Measurements from ENCODE around the gene C5orf24.

Gene C5orf24

DNA sequence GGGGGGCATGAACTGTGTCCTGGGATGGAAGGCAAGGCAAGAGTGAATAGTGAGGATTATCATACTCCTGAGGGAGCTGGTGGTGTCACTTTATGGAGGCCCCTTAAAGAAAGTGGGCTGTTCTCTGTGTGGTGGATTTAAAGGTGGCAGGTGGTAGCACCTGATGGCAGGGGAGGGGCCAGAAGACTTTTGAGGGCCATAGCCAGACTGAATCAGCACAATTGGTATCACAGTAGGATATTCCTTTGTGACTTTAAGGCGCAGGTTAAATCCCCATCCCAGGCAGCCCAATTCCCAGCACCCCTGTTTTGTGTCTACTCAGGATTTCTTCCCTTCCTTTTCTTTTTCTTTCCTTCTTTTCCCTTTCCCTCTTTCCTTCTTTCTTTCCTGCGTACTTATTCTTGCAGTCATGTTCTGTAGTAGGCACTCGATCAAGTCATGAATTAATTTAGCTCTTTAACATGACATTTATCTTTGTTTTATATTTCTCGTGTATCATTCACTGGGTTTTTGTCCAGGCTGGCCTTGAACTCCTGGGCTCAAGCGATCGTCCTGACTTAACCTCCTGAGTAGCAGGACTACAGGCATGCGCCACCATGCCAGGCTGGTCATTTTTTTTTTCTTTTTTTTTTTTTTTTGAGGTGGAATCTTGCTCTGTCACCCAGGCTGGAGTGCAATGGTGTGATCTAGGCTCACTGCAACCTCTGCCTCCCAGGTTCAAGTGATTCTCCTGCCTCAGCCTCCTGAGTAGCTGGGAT lies 48.2 kb downstream of the C5orf24 start:
- DNase-seq (no peak), ATAC-seq (ENCODE audit: insufficient read depth, low read depth) (no peak)
- peaks cover 65% of the 10 kb centered on the region for H3K36me3 ChIP-seq (ENCODE audit: insufficient read depth, low read length)

DNA sequence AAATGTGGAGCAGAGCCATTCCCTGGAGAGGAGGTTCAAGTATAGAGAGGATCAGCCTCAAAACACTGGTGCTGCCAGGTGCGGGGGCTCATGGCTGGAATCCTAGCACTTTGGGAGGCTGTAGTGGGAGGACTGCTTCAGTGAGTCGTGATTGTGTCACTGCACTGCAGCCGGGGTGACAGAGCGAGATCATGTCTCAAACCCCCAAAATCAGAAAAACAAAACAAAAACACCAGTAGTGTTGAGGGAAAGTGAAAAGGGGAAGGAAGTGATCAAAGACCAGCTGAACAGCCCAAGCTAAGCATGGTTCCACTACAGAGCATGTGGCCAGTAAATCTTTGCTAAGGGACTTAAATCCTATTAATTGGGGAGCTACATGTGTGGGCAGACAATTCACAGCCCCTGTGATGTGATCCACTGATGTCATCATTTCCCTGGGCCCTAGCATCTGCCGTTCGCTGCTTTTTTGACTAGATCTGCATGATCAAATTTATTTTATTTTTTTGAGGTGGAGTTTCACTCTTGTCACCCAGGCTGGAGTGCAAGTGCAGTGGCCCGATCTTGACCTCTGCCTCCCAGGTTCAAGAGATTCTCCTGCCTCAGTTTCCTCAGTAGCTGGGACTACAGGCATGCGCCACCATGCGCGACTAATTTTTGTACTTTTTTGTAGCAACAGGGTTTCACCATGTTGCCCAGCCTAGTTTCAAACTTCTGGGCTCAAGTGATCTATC lies 56.5 kb downstream of the C5orf24 start:
- Histone ChIP-seq H3K9ac (ENCODE audit: low read depth, low read length) (no peak overlapping the region), H3K4me3 (ENCODE audit: low read depth in 1 of 2, low read length in 2 of 2) (no peak overlapping the region), H3K4me2 (ENCODE audit: insufficient read depth, low read length) (no peak overlapping the region)

More for the DNA sequence above, 48.2 kb downstream of the C5orf24 start:
- TF ChIP-seq, protein P1, sequence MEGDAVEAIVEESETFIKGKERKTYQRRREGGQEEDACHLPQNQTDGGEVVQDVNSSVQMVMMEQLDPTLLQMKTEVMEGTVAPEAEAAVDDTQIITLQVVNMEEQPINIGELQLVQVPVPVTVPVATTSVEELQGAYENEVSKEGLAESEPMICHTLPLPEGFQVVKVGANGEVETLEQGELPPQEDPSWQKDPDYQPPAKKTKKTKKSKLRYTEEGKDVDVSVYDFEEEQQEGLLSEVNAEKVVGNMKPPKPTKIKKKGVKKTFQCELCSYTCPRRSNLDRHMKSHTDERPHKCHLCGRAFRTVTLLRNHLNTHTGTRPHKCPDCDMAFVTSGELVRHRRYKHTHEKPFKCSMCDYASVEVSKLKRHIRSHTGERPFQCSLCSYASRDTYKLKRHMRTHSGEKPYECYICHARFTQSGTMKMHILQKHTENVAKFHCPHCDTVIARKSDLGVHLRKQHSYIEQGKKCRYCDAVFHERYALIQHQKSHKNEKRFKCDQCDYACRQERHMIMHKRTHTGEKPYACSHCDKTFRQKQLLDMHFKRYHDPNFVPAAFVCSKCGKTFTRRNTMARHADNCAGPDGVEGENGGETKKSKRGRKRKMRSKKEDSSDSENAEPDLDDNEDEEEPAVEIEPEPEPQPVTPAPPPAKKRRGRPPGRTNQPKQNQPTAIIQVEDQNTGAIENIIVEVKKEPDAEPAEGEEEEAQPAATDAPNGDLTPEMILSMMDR (IDR thresholded peaks at IDR 0.05; ENCODE audit: borderline replicate concordance, extremely low read depth, low read length, poor library complexity, severe bottlenecking) = no peak
- TF ChIP-seq EZH2 (IDR thresholded peaks at IDR 0.05; ENCODE audit: borderline replicate concordance, low read depth, low read length, severe bottlenecking) = no peak
- no peak overlapping the region for H3K4me2 ChIP-seq (ENCODE audit: insufficient read depth, low read length)
- peaks cover 1% of the 10 kb centered on the region; the same call in 1 of the 2 replicates for H4K20me1 ChIP-seq (ENCODE audit: insufficient read depth, low read length)
- no peaks in the 10 kb centered on the region for H3K9me3 ChIP-seq (ENCODE audit: insufficient read depth, low read length, severe bottlenecking)
- no peaks in the 10 kb centered on the region for H3K4me1 ChIP-seq (ENCODE audit: insufficient read depth, low read length)
- no peak overlapping the region for H3K4me3 ChIP-seq (ENCODE audit: low read depth in 1 of 2, low read length in 2 of 2)
- H2AFZ ChIP-seq (ENCODE audit: low read depth, low read length) = no peak overlapping the region
- H3K79me2 ChIP-seq (ENCODE audit: insufficient read depth, low read length) = peaks cover 34% of the 10 kb centered on the region
- H3K27ac ChIP-seq (ENCODE audit: low read length) = no peak overlapping the region
- H3K9ac ChIP-seq (ENCODE audit: low read depth, low read length) = no peak overlapping the region
- no peaks in the 10 kb centered on the region for H3K27me3 ChIP-seq (ENCODE audit: insufficient read depth, low read length, poor library complexity)

DNA sequence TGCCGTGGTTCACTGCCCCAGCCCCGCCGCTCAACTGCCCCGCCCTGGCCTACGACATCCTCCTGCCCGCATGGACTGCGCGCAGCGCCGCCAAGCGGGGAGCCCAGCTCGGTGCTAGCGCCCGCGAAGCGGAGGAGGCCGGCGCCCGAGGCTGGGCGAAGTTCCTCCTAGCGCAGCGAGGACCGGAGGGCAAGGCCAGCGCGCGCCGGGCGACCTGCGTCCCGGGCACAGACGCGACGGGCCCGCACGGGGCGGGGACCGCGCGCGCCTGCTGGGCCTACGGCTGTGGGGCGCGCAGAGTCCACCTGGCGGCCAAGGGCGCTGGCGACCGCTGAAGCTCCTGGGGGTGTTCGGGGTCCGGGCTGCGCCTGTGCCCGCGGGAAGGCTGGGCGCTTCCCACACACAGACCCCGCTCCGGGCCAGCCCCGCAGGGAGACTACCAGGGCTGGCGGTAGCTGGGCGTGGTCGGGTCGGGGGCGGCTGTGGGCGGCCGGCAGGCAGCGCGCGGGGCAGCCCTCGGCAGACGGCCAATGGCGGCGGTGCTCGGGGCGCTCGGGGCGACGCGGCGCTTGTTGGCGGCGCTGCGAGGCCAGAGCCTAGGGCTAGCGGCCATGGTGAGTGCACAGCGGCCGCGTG lies 59.0 kb downstream of the C5orf24 start, which contains the start of gene PCBD2:
TSS of gene PCBD2 (plus strand) at position 522 of the 636 bp plus-strand sequence. CDS start at position 531, 9 bp downstream.
- peaks cover 27% of the 10 kb centered on the region for H3K79me2 ChIP-seq (ENCODE audit: insufficient read depth, low read length)
- H2AFZ ChIP-seq (ENCODE audit: low read depth, low read length) = peak within 1 kb of the TSS; percentile 97
- TF ChIP-seq, protein P1 (IDR thresholded peaks at IDR 0.05; ENCODE audit: borderline replicate concordance, extremely low read depth, low read length, poor library complexity, severe bottlenecking) = peak; percentile 96
- TF ChIP-seq EZH2 (IDR thresholded peaks at IDR 0.05; ENCODE audit: borderline replicate concordance, low read depth, low read length, severe bottlenecking) = no peak
- no peaks in the 10 kb centered on the region for H4K20me1 ChIP-seq (ENCODE audit: insufficient read depth, low read length)
- H3K27me3 ChIP-seq (ENCODE audit: insufficient read depth, low read length, poor library complexity) = no peaks in the 10 kb centered on the region
- H3K4me2 ChIP-seq (ENCODE audit: insufficient read depth, low read length) = peak within 1 kb of the TSS; percentile 67
- peaks cover 27% of the 10 kb centered on the region for H3K4me1 ChIP-seq (ENCODE audit: insufficient read depth, low read length)
- no peaks in the 10 kb centered on the region for H3K9me3 ChIP-seq (ENCODE audit: insufficient read depth, low read length, severe bottlenecking)
- H3K4me3 ChIP-seq (ENCODE audit: low read depth in 1 of 2, low read length in 2 of 2) = peak within 1 kb of the TSS; percentile 73 to 75
- ATAC-seq (ENCODE audit: insufficient read depth, low read depth) = peak; percentile 87
- H3K36me3 ChIP-seq (ENCODE audit: insufficient read depth, low read length) = peaks cover 22% of the 10 kb centered on the region
- peak within 1 kb of the TSS; percentile 95 for H3K27ac ChIP-seq (ENCODE audit: low read length)
- DNase-seq = peak; percentile 93
- H3K9ac ChIP-seq (ENCODE audit: low read depth, low read length) = peak within 1 kb of the TSS; percentile 98

More for the DNA sequence above, 56.5 kb downstream of the C5orf24 start:
- Histone ChIP-seq H3K36me3 (ENCODE audit: insufficient read depth, low read length) (peaks cover 41% of the 10 kb centered on the region), H3K27me3 (ENCODE audit: insufficient read depth, low read length, poor library complexity) (no peaks in the 10 kb centered on the region), H2AFZ (ENCODE audit: low read depth, low read length) (no peak overlapping the region), H4K20me1 (ENCODE audit: insufficient read depth, low read length) (no peaks in the 10 kb centered on the region), H3K27ac (ENCODE audit: low read length) (no peak overlapping the region), H3K4me1 (ENCODE audit: insufficient read depth, low read length) (peaks cover 27% of the 10 kb centered on the region), H3K79me2 (ENCODE audit: insufficient read depth, low read length) (peaks cover 15% of the 10 kb centered on the region), H3K9me3 (ENCODE audit: insufficient read depth, low read length, severe bottlenecking) (no peaks in the 10 kb centered on the region)
- no peak for TF ChIP-seq EZH2 (IDR thresholded peaks at IDR 0.05; ENCODE audit: borderline replicate concordance, low read depth, low read length, severe bottlenecking)
- TF ChIP-seq, protein P1 (IDR thresholded peaks at IDR 0.05; ENCODE audit: borderline replicate concordance, extremely low read depth, low read length, poor library complexity, severe bottlenecking) = no peak
- ATAC-seq (ENCODE audit: insufficient read depth, low read depth) (no peak), DNase-seq (no peak)
